OCI-LY1 (cell line): ENCODE data around the gene TOMM40.

Experiments used
- H2AFZ ChIP-seq: fragments of 200-600 bp; sonication (generic), shearing (Covaris generic); 2 replicates; pipeline ENCODE4 v1.6.0; 2014; ENCODE audit warnings: antibody characterized with exemption, mild to moderate bottlenecking, low read length
- H3F3A ChIP-seq: fragments of 200-600 bp; sonication (generic), shearing (Covaris generic); 2 replicates; pipeline ENCODE4 v1.6.0; 2014; ENCODE audit warnings: mild to moderate bottlenecking, antibody characterized with exemption, low read length, moderate library complexity; ENCODE audit not compliant: insufficient read depth
- H3K27ac ChIP-seq: fragments of 200-600 bp; sonication (generic); 2 replicates; pipeline ENCODE4 v1.5.1; 2014; ENCODE audit warnings: low read length, mixed run types, mild to moderate bottlenecking, low read depth; ENCODE audit not compliant: poor library complexity, severe bottlenecking
- H3K27me3 ChIP-seq: fragments of 200-600 bp; sonication (generic); 2 replicates; pipeline ENCODE4 v1.6.0; 2014; ENCODE audit warnings: antibody characterized with exemption, mild to moderate bottlenecking, low read length, moderate library complexity; ENCODE audit not compliant: insufficient read depth
- H3K36me3 ChIP-seq: fragments of 200-600 bp; sonication (generic); 2 replicates; pipeline ENCODE4 v1.6.1; 2014; ENCODE audit warnings: mild to moderate bottlenecking, antibody characterized with exemption, low read length, moderate library complexity, mixed read lengths; ENCODE audit not compliant: insufficient read depth
- H3K4me1 ChIP-seq: fragments of 200-600 bp; sonication (generic); 2 replicates; pipeline ENCODE4 v1.5.1; 2014; ENCODE audit warnings: mild to moderate bottlenecking, low read length, moderate library complexity; ENCODE audit not compliant: insufficient read depth, severe bottlenecking
- H3K4me2 ChIP-seq: fragments of 200-600 bp; sonication (generic), shearing (Covaris generic); 2 replicates; pipeline ENCODE4 v1.6.1; 2014; ENCODE audit warnings: low read length
- H3K4me3 ChIP-seq: fragments of 200-600 bp; sonication (generic); 2 replicates; pipeline ENCODE4 v1.5.1; 2014; ENCODE audit warnings: low read length, low read depth, mild to moderate bottlenecking, mixed read lengths; ENCODE audit not compliant: poor library complexity, severe bottlenecking
- H3K79me2 ChIP-seq: fragments of 200-600 bp; shearing (Covaris generic); 2 replicates; pipeline ENCODE4 v1.6.1; 2016; ENCODE audit warnings: mixed run types, low read length, mixed read lengths; ENCODE audit not compliant: insufficient read depth
- H3K9ac ChIP-seq: fragments of 200-600 bp; sonication (generic), shearing (Covaris generic); 2 replicates; pipeline ENCODE4 v1.6.1; 2014; ENCODE audit warnings: mild to moderate bottlenecking, low read length, mixed read lengths
- H3K9me2 ChIP-seq: fragments of 200-600 bp; sonication (generic), shearing (Covaris generic); 2 replicates; pipeline ENCODE4 v1.6.1; 2014; ENCODE audit warnings: low read depth, mild to moderate bottlenecking, low read length, mixed read lengths
- H3K9me3 ChIP-seq: fragments of 200-600 bp; shearing (Covaris generic); 2 replicates; pipeline ENCODE4 v1.6.1; 2014; ENCODE audit warnings: low read length, mixed read lengths
- H4K20me1 ChIP-seq: fragments of 200-600 bp; sonication (generic), shearing (Covaris generic); 2 replicates; pipeline ENCODE4 v1.6.0; 2016; ENCODE audit warnings: mild to moderate bottlenecking, low read length; ENCODE audit not compliant: insufficient read depth
- EZH2 ChIP-seq: fragments of 200-600 bp; sonication (generic), shearing (Covaris generic); IDR thresholded peaks from 2 replicates; pipeline ENCODE4 v1.8.0; 2017; ENCODE audit warnings: borderline replicate concordance, mixed run types, mild to moderate bottlenecking, antibody characterized with exemption, low read length, moderate library complexity, mixed read lengths
- TF ChIP-seq, protein P1 (sequence below): fragments of 200-600 bp; sonication (generic), shearing (Covaris generic); IDR thresholded peaks from 2 replicates; pipeline ENCODE4 v1.5.1; 2017; ENCODE audit warnings: mild to moderate bottlenecking, antibody characterized with exemption, low read length, moderate library complexity, mixed read lengths

The TOMM40 gene

GRCh38 chr19:44930088-44930487 is 39.0 kb downstream of the TOMM40 start:
- no peak overlapping the region for H3K27ac ChIP-seq
- TF ChIP-seq, protein P1, sequence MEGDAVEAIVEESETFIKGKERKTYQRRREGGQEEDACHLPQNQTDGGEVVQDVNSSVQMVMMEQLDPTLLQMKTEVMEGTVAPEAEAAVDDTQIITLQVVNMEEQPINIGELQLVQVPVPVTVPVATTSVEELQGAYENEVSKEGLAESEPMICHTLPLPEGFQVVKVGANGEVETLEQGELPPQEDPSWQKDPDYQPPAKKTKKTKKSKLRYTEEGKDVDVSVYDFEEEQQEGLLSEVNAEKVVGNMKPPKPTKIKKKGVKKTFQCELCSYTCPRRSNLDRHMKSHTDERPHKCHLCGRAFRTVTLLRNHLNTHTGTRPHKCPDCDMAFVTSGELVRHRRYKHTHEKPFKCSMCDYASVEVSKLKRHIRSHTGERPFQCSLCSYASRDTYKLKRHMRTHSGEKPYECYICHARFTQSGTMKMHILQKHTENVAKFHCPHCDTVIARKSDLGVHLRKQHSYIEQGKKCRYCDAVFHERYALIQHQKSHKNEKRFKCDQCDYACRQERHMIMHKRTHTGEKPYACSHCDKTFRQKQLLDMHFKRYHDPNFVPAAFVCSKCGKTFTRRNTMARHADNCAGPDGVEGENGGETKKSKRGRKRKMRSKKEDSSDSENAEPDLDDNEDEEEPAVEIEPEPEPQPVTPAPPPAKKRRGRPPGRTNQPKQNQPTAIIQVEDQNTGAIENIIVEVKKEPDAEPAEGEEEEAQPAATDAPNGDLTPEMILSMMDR = no peak
- no peak for TF ChIP-seq EZH2
- H3K4me2 ChIP-seq = no peak overlapping the region
- H3K9me3 ChIP-seq = no peaks in the 10 kb centered on the region
- no peak overlapping the region for H3K4me3 ChIP-seq
- H3K4me1 ChIP-seq = no peaks in the 10 kb centered on the region
- no peaks in the 10 kb centered on the region for H3K36me3 ChIP-seq
- H3F3A ChIP-seq = no peaks in the 10 kb centered on the region
- no peaks in the 10 kb centered on the region for H4K20me1 ChIP-seq
- H3K79me2 ChIP-seq = no peaks in the 10 kb centered on the region
- H3K9ac ChIP-seq = no peak overlapping the region
- H3K27me3 ChIP-seq = peaks cover 3% of the 10 kb centered on the region; the same call in 1 of the 2 replicates
- H3K9me2 ChIP-seq = no peaks in the 10 kb centered on the region
- no peak overlapping the region for H2AFZ ChIP-seq

- H3K9me3 ChIP-seq = no peaks in the 10 kb centered on the region
- H3K27ac ChIP-seq = no peak overlapping the region
- H3K4me1 ChIP-seq = no peaks in the 10 kb centered on the region
- TF ChIP-seq, protein P1 = no peak
- TF ChIP-seq EZH2 = no peak
- H3K27me3 ChIP-seq = no peaks in the 10 kb centered on the region; the same call in 1 of the 2 replicates
- H3K79me2 ChIP-seq = no peaks in the 10 kb centered on the region
- no peaks in the 10 kb centered on the region for H3K9me2 ChIP-seq
- H3K4me3 ChIP-seq = no peak overlapping the region
- no peaks in the 10 kb centered on the region for H4K20me1 ChIP-seq
- H3K36me3 ChIP-seq = no peaks in the 10 kb centered on the region
- no peak overlapping the region for H2AFZ ChIP-seq
- H3F3A ChIP-seq = no peaks in the 10 kb centered on the region
- no peak overlapping the region for H3K9ac ChIP-seq
- no peak overlapping the region for H3K4me2 ChIP-seq
These were observed 40.5 kb downstream of the TOMM40 start for GRCh38 chr19:44931541-44931940.

GRCh38 chr19:44939668-44940067 is 48.6 kb downstream of the TOMM40 start:
- no peak overlapping the region for H3K4me2 ChIP-seq
- H3K4me3 ChIP-seq = no peak overlapping the region
- H3K79me2 ChIP-seq = no peaks in the 10 kb centered on the region
- no peaks in the 10 kb centered on the region for H3K36me3 ChIP-seq
- no peaks in the 10 kb centered on the region for H3K9me3 ChIP-seq
- TF ChIP-seq, protein P1 = no peak
- no peak for TF ChIP-seq EZH2
- H3K27me3 ChIP-seq = no peaks in the 10 kb centered on the region
- H3K4me1 ChIP-seq = peaks cover 31% of the 10 kb centered on the region
- H3K27ac ChIP-seq = no peak overlapping the region
- H3K9me2 ChIP-seq = no peaks in the 10 kb centered on the region
- no peak overlapping the region for H3K9ac ChIP-seq
- no peaks in the 10 kb centered on the region for H4K20me1 ChIP-seq
- H3F3A ChIP-seq = no peaks in the 10 kb centered on the region; the same call in 1 of the 2 replicates
- no peak overlapping the region for H2AFZ ChIP-seq
